Smooth muscle cell (in vitro differentiated cells): Measurements from ENCODE around the gene ZNF549. TPM values are rescaled to one million over a fixed set of nuclear protein-coding genes. Genes with fewer than 3 reads are reported as not detected.

Source experiments
- DNase-seq: peaks from one replicate; lab custom pipeline; 2025; ENCODE audit not compliant: unreplicated experiment; lab: John Stamatoyannopoulos, UW
- H2AFZ ChIP-seq: fragments of 200-600 bp; sonication (generic); 2 replicates; pipeline ENCODE4 v1.6.0; 2016; ENCODE audit warnings: antibody characterized with exemption, low read depth, mild to moderate bottlenecking
- H3F3A ChIP-seq: fragments of 200-600 bp; sonication (generic); 2 replicates; pipeline ENCODE4 v1.6.0; 2017; ENCODE audit warnings: antibody characterized with exemption, low read depth
- H3K27ac ChIP-seq: fragments of 200-600 bp; sonication (generic); 2 replicates; pipeline ENCODE4 v1.5.1; 2016; ENCODE audit warnings: low read depth, mild to moderate bottlenecking
- H3K27me3 ChIP-seq: fragments of 200-600 bp; sonication (generic); 2 replicates; pipeline ENCODE4 v1.6.1; 2016; ENCODE audit warnings: low read depth, mild to moderate bottlenecking
- H3K36me3 ChIP-seq: fragments of 200-600 bp; sonication (generic); 2 replicates; pipeline ENCODE4 v1.5.1; 2016; ENCODE audit warnings: low read depth
- H3K4me1 ChIP-seq: fragments of 200-600 bp; sonication (generic); 2 replicates; pipeline ENCODE4 v1.5.1; 2016; ENCODE audit warnings: low read depth
- H3K4me2 ChIP-seq: fragments of 200-600 bp; sonication (generic); 2 replicates; pipeline ENCODE4 v1.6.0; 2016; ENCODE audit warnings: mild to moderate bottlenecking
- H3K4me3 ChIP-seq: fragments of 200-600 bp; sonication (generic); 2 replicates; pipeline ENCODE4 v1.5.1; 2016; ENCODE audit warnings: mild to moderate bottlenecking
- H3K79me2 ChIP-seq: fragments of 200-600 bp; sonication (generic); 2 replicates; pipeline ENCODE4 v1.6.0; 2016; ENCODE audit warnings: low read depth, mild to moderate bottlenecking
- H3K9ac ChIP-seq: fragments of 200-600 bp; sonication (generic); 2 replicates; pipeline ENCODE4 v1.6.0; 2016; ENCODE audit warnings: low read depth
- H3K9me3 ChIP-seq: fragments of 200-600 bp; sonication (generic); replicated peaks from 2 replicates; pipeline ENCODE4 v1.5.1; 2016; ENCODE audit warnings: low read depth
- H4K20me1 ChIP-seq: fragments of 200-600 bp; sonication (generic); 2 replicates; pipeline ENCODE4 v1.6.0; 2016; ENCODE audit warnings: low read depth
- WGBS: methylation state at CpG from one replicate; pipeline ENCODE4 v1.1.7; 2016; ENCODE audit warnings: low lambda C conversion rate; 5-methylcytosine and 5-hydroxymethylcytosine counted together
- polyA plus RNA-seq: library from polyadenylated mRNA; unstranded; fragments of >200 nt; fragmentation: Nextera tagmentation; extraction: Ambion mirVana; gene quantifications from 2 replicates; pipeline ENCODE4 v1.2.1, GENCODE V29; 2016
- total RNA-seq: library from RNA; depleted of rRNA; stranded (reverse); fragments of >200 nt; gene quantifications from 2 replicates; pipeline ENCODE4 v1.2.3, GENCODE V29; 2014
- TF ChIP-seq, protein P1 (sequence below): fragments of 200-600 bp; sonication (generic); IDR thresholded peaks from 2 replicates; pipeline ENCODE4 v1.5.1; 2017; ENCODE audit warnings: borderline replicate concordance, mild to moderate bottlenecking, antibody characterized with exemption; ENCODE audit not compliant: insufficient read depth, poor library complexity, severe bottlenecking

Gene ZNF549
- total and polyA plus RNA-seq, 2 experiments from 2014 or later: 4.7 to 7.0 TPM

DNA sequence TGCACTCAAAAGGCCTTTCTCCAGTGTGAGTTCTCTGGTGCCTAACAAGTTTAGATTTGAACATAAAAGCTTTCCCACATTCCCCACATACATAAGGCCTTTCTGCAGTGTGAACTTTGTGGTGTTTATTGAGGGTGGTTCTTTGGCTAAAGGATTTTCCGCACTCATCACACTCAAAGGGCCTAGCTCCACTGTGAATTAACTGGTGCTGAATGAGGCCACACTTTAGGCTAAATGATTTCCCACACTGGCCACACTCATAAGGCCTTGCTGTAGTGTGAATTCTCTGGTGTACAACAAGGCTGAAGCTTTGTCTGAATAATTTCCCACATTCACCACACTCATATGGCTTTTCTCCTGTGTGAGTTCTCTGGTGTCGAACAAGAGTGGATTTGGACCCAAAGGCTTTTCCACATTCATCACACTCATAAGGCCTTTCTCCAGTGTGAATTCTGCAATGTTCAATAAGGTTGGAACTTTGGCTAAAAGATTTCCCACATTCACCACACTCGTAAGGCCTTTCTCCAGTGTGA is 45.3 kb downstream of the ZNF549 start:
- DNase-seq: no peak
- H2AFZ ChIP-seq: no peak overlapping the region
- H3K9ac ChIP-seq: no peak overlapping the region
- H3K36me3 ChIP-seq: peaks cover 52% of the 10 kb centered on the region
- TF ChIP-seq, protein P1, sequence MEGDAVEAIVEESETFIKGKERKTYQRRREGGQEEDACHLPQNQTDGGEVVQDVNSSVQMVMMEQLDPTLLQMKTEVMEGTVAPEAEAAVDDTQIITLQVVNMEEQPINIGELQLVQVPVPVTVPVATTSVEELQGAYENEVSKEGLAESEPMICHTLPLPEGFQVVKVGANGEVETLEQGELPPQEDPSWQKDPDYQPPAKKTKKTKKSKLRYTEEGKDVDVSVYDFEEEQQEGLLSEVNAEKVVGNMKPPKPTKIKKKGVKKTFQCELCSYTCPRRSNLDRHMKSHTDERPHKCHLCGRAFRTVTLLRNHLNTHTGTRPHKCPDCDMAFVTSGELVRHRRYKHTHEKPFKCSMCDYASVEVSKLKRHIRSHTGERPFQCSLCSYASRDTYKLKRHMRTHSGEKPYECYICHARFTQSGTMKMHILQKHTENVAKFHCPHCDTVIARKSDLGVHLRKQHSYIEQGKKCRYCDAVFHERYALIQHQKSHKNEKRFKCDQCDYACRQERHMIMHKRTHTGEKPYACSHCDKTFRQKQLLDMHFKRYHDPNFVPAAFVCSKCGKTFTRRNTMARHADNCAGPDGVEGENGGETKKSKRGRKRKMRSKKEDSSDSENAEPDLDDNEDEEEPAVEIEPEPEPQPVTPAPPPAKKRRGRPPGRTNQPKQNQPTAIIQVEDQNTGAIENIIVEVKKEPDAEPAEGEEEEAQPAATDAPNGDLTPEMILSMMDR: no peak
- no peak overlapping the region for H3K4me3 ChIP-seq
- no peaks in the 10 kb centered on the region for H3K4me1 ChIP-seq
- peaks cover 52% of the 10 kb centered on the region for H3K9me3 ChIP-seq
- no peaks in the 10 kb centered on the region for H3F3A ChIP-seq
- H4K20me1 ChIP-seq: no peaks in the 10 kb centered on the region
- H3K27me3 ChIP-seq: no peaks in the 10 kb centered on the region
- H3K4me2 ChIP-seq: no peak overlapping the region
- H3K27ac ChIP-seq: no peak overlapping the region
- peaks cover 3% of the 10 kb centered on the region for H3K79me2 ChIP-seq
- 99% methylated on average over 3 of the region's 3 CpGs for WGBS

DNA sequence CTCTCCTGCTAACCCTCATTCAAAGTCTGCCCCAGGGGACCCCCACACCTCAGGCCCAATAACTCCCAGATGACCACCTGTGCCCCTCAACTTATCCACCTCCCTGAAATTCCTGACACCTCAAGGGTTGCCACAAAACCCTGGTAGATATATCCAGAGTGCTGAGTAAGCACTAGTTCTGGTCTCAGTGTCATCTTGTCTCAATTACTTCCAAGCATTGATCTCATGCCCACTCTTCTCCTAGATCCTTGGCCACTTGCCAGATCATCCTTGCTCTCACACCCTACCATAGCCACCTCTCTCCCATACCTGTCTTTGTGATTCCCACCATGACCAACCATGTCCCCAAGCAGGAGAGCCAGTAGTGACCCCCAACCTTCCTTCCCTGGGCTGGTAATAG is 49.5 kb downstream of the ZNF549 start:
- H3K4me3 ChIP-seq: no peak overlapping the region
- peaks cover 12% of the 10 kb centered on the region for H3K79me2 ChIP-seq
- H3K27ac ChIP-seq: no peak overlapping the region
- no peaks in the 10 kb centered on the region for H3K27me3 ChIP-seq
- H3K4me2 ChIP-seq: no peak overlapping the region
- no peaks in the 10 kb centered on the region for H3F3A ChIP-seq
- H4K20me1 ChIP-seq: no peaks in the 10 kb centered on the region
- TF ChIP-seq, protein P1: no peak
- H3K4me1 ChIP-seq: peaks cover 6% of the 10 kb centered on the region
- H3K9me3 ChIP-seq: peaks cover 45% of the 10 kb centered on the region
- H3K9ac ChIP-seq: no peak overlapping the region
- no peak overlapping the region for H2AFZ ChIP-seq
- DNase-seq: no peak
- peaks cover 47% of the 10 kb centered on the region for H3K36me3 ChIP-seq

DNA sequence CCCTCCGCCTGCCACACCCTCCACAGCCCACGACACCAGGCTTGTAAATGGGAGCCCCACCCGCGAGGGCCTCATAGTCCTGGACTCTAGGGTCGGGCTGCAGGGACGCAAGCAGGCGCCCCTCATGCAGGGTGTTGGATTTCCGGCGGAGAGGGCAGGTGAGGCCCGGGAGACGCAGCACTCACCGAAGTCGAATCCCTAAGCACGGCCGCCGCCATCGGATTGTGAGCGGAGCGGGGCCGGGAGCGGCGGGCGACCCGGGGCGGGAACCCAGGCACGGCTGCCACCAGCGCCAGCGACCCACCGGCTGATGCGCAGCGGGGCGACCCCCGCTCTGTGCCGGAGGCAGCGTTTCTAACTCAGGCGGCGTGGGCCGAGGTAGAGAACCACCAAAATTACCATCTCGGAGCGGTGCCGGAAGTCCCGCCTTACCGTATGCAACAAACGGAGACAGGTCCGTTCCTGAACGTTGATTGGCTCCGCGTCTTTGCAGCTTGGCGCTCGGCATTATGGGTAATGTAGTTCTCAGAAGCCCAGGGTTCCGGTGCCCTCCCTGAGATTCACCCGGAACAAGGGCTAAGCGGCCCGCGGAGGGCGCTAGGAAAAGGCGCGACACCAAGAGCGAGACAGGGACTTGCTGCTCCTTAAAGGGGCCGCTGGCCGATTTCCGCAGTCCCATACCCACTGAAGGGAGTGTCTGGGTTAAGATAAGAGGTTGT is 51.5 kb downstream of the ZNF549 start, which contains the start of gene ZNF416:
Gene ZNF416 (minus strand): TSS at position 425 of the 719 bp plus-strand sequence. CDS start 207 bp downstream, at position 218.
- Histone ChIP-seq H4K20me1 (no peaks in the 10 kb centered on the region), H2AFZ (peak within 1 kb of the TSS; percentile 94), H3K4me2 (peak within 1 kb of the TSS; percentile 85), H3K27me3 (no peaks in the 10 kb centered on the region), H3K9me3 (peaks cover 25% of the 10 kb centered on the region), H3F3A (no peaks in the 10 kb centered on the region), H3K9ac (peak within 1 kb of the TSS; percentile 79), H3K27ac (peak within 1 kb of the TSS; percentile 10), H3K4me3 (peak within 1 kb of the TSS; percentile 84), H3K36me3 (peaks cover 27% of the 10 kb centered on the region), H3K4me1 (peaks cover 6% of the 10 kb centered on the region), H3K79me2 (peaks cover 12% of the 10 kb centered on the region)
- TF ChIP-seq, protein P1: no peak
- WGBS: under 1% methylated on average over 62 of the region's 62 CpGs
- DNase-seq: peak; percentile 69
